D721Med (cell line): ENCODE measurements around the gene CDH13.
A peak's percentile ranks its signal among the peaks of the same experiment; 100 is the strongest.

Source experiments
- DNase-seq: peaks from one replicate; pipeline ENCODE4 v3.0.0; 2011; ENCODE audit warnings: low spot score; ENCODE audit not compliant: insufficient read length
- FAIRE-seq: peaks from 2 replicates; lab custom pipeline; 2011; peaks lifted over from hg19 to GRCh38; lab: Jason Lieb, UNC
- TF ChIP-seq, protein P1 (sequence below): IDR thresholded peaks from 2 replicates; pipeline ENCODE4 v1.5.1; 2012; ENCODE audit warnings: mild to moderate bottlenecking, control low read depth; ENCODE audit not compliant: insufficient read depth; ENCODE audit errors: missing control alignments

Gene CDH13

DNA sequence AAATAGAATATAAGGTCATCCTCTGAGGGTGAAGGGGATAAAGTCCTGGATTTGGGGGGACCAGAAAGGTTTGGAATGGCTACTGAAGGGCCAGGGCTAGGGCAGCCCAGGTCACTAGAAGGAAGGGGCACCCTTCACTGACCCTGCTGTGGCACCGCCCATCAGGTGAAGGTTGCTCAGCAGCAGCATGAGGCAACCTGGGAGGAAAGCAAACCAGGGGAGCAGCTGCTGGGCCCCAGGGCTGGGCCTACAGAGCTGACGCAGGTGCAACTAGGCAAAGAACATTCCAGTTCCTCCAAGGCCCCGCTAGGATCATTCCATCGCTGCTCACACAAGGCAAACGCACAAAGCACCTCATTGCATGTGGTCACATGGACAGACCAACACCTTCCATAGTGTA lies 1177.6 kb downstream of the CDH13 start:
- TF ChIP-seq, protein P1, sequence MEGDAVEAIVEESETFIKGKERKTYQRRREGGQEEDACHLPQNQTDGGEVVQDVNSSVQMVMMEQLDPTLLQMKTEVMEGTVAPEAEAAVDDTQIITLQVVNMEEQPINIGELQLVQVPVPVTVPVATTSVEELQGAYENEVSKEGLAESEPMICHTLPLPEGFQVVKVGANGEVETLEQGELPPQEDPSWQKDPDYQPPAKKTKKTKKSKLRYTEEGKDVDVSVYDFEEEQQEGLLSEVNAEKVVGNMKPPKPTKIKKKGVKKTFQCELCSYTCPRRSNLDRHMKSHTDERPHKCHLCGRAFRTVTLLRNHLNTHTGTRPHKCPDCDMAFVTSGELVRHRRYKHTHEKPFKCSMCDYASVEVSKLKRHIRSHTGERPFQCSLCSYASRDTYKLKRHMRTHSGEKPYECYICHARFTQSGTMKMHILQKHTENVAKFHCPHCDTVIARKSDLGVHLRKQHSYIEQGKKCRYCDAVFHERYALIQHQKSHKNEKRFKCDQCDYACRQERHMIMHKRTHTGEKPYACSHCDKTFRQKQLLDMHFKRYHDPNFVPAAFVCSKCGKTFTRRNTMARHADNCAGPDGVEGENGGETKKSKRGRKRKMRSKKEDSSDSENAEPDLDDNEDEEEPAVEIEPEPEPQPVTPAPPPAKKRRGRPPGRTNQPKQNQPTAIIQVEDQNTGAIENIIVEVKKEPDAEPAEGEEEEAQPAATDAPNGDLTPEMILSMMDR, result no peak
- DNase-seq, result no peak
- FAIRE-seq, result no peak

DNA sequence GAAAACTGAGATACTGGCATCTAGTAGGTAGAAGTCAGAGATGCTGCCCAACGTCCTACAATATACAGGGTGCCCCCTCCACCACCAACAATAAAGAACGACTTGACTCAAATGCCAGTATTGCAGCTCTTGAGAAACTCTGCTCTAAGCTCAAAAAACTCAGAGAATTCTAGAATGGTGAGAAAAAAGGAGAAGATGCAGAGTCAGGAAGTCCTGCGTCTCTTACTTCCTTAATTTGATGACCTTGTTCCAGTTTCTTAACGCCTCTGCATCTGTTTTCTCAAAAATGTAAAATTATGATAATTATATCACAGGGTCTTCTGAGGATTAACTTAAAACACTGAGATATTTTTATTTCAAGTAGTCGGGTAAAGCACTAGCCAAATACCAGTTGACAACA lies 1179.3 kb downstream of the CDH13 start:
- DNase-seq (no peak), FAIRE-seq (no peak)
- TF ChIP-seq, protein P1, result no peak

DNA sequence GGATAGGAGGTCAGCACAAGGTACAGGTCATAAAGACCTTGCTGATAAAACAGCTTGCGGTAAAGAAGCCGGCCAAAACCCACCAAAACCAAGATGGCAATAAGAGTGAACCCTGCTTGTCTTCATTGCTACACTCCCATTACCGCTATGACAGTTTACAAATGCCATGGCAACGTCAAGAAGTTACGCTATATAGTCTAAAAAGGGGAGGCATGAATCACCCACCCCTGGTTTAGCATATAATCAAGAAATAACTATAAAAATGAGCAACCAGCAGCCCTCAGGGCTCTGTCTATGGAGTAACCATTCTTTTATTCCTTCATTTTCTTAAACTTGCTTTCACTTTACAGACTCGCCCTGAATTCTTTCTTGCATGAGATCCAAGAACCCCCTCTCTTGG lies 1180.0 kb downstream of the CDH13 start:
- TF ChIP-seq, protein P1, result no peak
- FAIRE-seq (no peak), DNase-seq (no peak)

DNA sequence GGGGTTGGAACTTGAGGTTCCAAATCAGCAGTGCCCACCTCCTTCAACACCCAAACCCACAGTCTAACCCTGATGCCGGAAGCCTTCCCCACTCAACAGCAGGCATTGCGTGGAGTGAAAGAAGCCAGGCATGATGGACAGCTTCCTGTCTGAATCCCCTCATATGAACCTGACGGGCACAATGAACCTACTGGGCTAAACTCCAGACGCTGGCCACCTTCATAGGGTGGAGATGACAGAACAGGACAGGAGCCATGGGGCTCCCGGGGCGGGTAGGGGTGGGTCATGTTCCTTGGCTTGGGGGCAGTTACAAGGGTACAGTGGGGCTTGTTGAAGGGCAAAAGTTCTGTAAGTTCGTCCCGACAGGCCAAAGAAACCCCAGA lies 1180.5 kb downstream of the CDH13 start:
- FAIRE-seq (no peak), DNase-seq (no peak)
- TF ChIP-seq, protein P1, result no peak

DNA sequence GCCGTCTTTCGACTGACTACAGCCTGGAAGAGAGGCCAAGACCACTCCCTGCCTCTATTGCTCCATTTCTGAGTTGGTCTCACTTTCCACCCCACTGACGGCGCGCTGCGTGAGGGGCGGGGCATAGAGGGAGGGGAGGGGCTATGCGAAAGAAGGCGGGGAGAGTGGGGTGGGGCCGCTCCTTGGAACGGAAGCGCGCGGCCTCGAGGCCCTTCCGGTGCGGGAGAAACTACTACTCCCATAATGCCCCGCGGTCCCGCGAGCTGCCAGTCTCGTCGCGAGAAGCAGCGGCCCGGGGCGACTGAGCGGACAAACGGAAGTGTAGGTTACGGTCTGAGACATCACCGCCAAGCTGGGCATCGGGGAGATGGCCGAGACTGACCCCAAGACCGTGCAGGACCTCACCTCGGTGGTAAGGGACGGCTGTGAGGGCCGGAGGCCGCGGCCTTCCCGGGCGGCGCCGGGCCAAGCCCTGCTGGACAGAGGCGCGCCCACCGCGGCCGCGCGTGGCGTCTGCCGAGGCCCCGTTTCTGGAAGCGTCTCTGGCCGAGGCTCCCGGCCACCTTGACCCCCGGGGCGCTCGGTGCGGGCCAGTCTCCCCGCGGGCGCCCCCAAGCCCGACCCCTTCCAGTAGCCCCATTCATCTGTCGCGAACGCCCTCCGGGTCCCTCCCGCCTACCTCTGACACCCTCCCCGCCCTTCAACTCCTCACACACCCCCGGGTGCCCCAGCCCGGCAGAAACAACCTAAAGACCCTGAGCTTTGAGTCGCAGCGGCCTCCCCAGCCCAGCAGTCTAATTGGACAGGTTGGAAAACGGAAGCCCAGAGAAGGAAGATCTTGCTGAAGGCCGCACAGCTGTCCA lies 1181.2 kb downstream of the CDH13 start, which contains the start of gene HSBP1:
TSS of gene HSBP1 (plus strand) at position 269 of the 863 bp plus-strand sequence. CDS start at position 368, 99 bp downstream.
- FAIRE-seq (no peak), DNase-seq (peak; percentile 70)
- TF ChIP-seq, protein P1, result no peak

DNA sequence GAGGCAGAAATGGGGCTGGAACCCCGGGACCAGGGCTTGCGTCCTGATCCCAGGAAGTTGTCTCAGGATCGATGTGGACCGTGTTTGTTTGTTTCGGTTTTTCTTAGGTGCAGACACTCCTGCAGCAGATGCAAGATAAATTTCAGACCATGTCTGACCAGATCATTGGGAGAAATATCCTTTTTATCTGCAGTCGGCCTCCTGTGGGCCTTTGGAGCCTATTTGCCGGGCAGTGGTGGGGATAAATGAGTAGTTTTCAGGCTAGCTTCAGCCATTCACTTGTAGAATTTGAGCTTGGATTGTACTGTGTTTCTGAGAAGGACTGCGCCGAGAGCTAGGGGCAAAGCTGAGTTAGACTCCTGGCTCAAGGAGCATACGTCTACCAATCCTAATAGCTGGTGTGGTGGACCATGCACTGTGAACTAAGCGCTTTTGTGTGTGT lies 1181.8 kb downstream of the CDH13 start:
- DNase-seq, result no peak
- FAIRE-seq, result no peak
- TF ChIP-seq, protein P1, result no peak

DNA sequence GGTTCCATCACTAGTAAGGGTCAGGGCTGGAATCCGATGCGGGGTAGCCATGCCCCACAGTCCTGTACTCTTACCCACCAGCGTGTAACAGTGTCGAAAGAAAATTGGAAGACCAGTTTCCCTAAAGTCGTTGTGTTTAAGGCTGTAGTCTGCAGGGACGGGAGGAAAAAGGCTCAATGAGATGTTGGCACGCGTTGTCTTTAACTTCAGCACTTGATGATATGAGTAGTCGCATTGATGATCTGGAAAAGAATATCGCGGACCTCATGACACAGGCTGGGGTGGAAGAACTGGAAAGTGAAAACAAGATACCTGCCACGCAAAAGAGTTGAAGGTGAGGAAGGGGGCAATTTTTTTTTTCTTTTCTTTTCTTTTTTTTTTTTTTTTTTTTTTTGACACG lies 1182.3 kb downstream of the CDH13 start:
- TF ChIP-seq, protein P1, result no peak
- no peak for DNase-seq
- no peak for FAIRE-seq
